ENCODE measurements around the gene GLE1. TPM values are rescaled to one million over a fixed set of nuclear protein-coding genes. Genes with fewer than 3 reads are reported as not detected.

Gene GLE1
- total RNA-seq, 4 donors from 2014 or later, result 21.4 to 31.2 (median 24.4) TPM

- peaks cover 4 to 100% (median 23%) of the 10 kb centered on the region in 3 donors for H3K36me3 ChIP-seq
- H3K27ac ChIP-seq, result peak overlapping the region in 2 of 4 donors; percentile 9 to 27
- intact Hi-C loops (cut with DNase I), result no loop called here
- DNase-seq, result no peak
- no peaks in the 10 kb centered on the region for H3K9me3 ChIP-seq
- 20 to 59% methylated on average over 9 to 13 of the region's 13 CpGs for WGBS, 2 donors
- no peak overlapping the region for H3K4me3 ChIP-seq
- H3K4me1 ChIP-seq, result peaks cover 0 to 10% (median 0%) of the 10 kb centered on the region in 3 donors
- TF ChIP-seq CTCF (IDR thresholded peaks at IDR 0.05) (no peak), POLR2A (IDR thresholded peaks at IDR 0.05) (no peak)
- no peaks in the 10 kb centered on the region for H3K27me3 ChIP-seq
Observed at GRCh38 chr9:128523199-128523925, 18.8 kb downstream of the GLE1 start.

GRCh38 chr9:128526720-128527119 is 22.2 kb downstream of the GLE1 start:
- intact Hi-C loops (cut with DNase I), result no loop called here
- H3K4me1 ChIP-seq, result peaks cover 0 to 10% (median 0%) of the 10 kb centered on the region in 3 donors
- DNase-seq, result no peak
- H3K36me3 ChIP-seq, result peaks cover 4 to 100% (median 36%) of the 10 kb centered on the region in 3 donors
- TF ChIP-seq CTCF (IDR thresholded peaks at IDR 0.05) (no peak), POLR2A (IDR thresholded peaks at IDR 0.05) (no peak)
- H3K27me3 ChIP-seq, result no peaks in the 10 kb centered on the region
- WGBS, 2 donors, result 76 to 82% methylated on average over 2 of the region's 2 CpGs
- H3K4me3 ChIP-seq, result no peak overlapping the region
- H3K9me3 ChIP-seq, result no peaks in the 10 kb centered on the region
- H3K27ac ChIP-seq, result no peak overlapping the region

DNA sequence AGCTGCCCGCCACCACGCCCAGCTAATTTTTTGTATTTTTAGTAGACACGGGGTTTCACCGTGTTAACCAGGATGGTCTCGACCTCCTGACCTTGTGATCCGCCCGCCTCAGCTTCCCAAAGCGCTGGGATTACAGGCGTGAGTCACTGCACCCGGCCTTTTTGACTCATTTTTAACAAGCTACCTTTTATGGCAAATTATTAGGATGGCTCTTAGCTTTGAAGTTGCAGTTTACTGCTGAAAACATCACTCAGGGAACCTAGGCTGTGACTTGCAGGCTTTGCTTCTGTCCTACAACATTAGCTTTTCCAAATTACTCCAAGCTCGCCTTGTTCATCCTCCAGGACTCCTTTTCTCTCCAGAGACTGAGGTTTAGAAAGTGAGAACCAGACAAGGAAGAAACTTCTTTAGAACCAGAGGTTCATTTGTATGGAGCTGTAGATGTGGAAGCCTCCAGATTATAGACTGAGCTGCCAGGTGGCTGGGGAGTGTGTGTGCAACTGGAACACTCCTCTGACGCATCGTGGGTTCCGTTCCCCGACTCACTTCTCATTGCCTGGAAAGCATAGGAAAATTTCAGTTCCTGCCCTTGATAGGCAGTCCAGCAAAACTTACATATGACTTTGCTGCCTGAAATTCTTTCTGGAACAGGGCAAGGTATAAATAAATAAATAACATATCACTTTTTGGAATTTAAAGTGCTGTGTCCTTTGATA is 24.1 kb downstream of the GLE1 start:
- no peak for DNase-seq
- H3K36me3 ChIP-seq, result peaks cover 4 to 100% (median 34%) of the 10 kb centered on the region in 3 donors
- no peaks in the 10 kb centered on the region for H3K27me3 ChIP-seq
- 65 to 81% methylated on average over 15 of the region's 15 CpGs for WGBS, 2 donors
- H3K9me3 ChIP-seq, result no peaks in the 10 kb centered on the region
- peaks cover 0 to 1% (median 0%) of the 10 kb centered on the region in 3 donors for H3K4me1 ChIP-seq
- peak overlapping the region in 1 of 4 donors; percentile 29 for H3K27ac ChIP-seq
- no peak for TF ChIP-seq CTCF (IDR thresholded peaks at IDR 0.05)
- no peak for TF ChIP-seq POLR2A (IDR thresholded peaks at IDR 0.05)
- intact Hi-C loops (cut with DNase I), result no loop called here
- no peak overlapping the region for H3K4me3 ChIP-seq

GRCh38 chr9:128529191-128529590 is 24.7 kb downstream of the GLE1 start:
- Histone ChIP-seq H3K4me1 (no peaks in the 10 kb centered on the region), H3K27me3 (no peaks in the 10 kb centered on the region), H3K27ac (peak overlapping the region in 1 of 4 donors; percentile 29), H3K36me3 (peaks cover 4 to 100% (median 39%) of the 10 kb centered on the region in 3 donors), H3K9me3 (no peaks in the 10 kb centered on the region), H3K4me3 (no peak overlapping the region)
- no peak for DNase-seq
- TF ChIP-seq POLR2A (IDR thresholded peaks at IDR 0.05) (no peak), CTCF (IDR thresholded peaks at IDR 0.05) (no peak)
- intact Hi-C loops (cut with DNase I), result no loop called here
- WGBS, 2 donors, result 75 to 80% methylated on average over 4 of the region's 4 CpGs

DNA sequence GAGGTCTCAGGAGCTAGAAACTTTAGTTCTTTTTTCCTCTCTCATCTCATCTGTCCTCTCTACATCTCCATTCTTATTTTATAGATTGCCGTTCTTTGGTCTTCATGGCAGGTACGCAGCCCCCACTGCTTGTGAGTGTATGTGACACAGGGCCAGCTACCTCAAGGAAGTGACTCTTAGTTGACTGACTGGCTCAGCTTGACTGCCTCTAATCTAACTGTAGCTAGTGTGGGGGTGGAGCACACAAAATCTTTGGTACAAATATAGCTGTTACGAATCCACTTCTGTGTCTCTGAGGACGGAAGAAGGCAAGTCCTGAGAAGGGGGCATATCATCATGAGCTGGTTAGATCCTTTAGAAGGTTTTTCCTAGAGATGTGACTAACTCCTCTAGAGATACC is 28.1 kb downstream of the GLE1 start:
- H3K27ac ChIP-seq, result no peak overlapping the region
- WGBS, 2 donors, result 87 to 94% methylated on average over 4 of the region's 4 CpGs
- H3K4me1 ChIP-seq, result no peaks in the 10 kb centered on the region
- peaks cover 12 to 100% (median 40%) of the 10 kb centered on the region in 3 donors for H3K36me3 ChIP-seq
- no peak for DNase-seq
- intact Hi-C loops (cut with DNase I), result no loop called here
- no peaks in the 10 kb centered on the region for H3K27me3 ChIP-seq
- no peak overlapping the region for H3K4me3 ChIP-seq
- no peaks in the 10 kb centered on the region for H3K9me3 ChIP-seq
- TF ChIP-seq CTCF (IDR thresholded peaks at IDR 0.05) (no peak), POLR2A (IDR thresholded peaks at IDR 0.05) (no peak)

Data from esophagus squamous epithelium (tissue), 5 donors.